GM21528 (cell line): ENCODE results near the gene UBE2B.
"Not testable (repeated sequence)": the region's sequence is repeated elsewhere in the genome, so short reads cannot be mapped to it uniquely, and the experiment has no call there.

Source experiments
- ATAC-seq: cut with Tn5 transposase; IDR thresholded peaks from one replicate; pipeline ENCODE4 v1.9.1; 2021; ENCODE audit warnings: mild to moderate bottlenecking, moderate library complexity; ENCODE audit not compliant: unreplicated experiment, low FRiP score

UBE2B gene

GRCh38 chr5:134397196-134397595 is 25.8 kb downstream of the UBE2B start:
- ATAC-seq = no peak

- no peak for ATAC-seq
Measured at GRCh38 chr5:134398609-134399155, 27.3 kb downstream of the UBE2B start.

DNA sequence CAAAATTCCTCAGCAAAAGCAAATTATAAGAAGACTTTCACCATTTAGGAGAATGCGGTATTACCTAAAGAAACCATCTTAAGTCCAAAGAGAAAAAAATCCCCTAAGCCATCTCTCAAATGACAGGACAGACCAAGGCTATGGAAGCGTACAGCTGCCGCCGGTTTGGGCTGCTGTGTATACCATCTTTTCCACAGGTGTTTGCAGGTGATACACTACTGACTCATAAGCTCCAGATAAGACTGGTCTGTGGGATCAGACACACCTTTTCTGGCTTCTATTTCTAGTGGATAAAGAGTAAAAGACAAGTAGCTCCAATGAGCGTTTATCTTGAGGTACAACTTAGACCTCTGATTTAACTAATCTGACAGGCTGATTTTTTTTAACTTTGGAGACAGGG is 32.6 kb downstream of the UBE2B start:
- no peak for ATAC-seq

DNA sequence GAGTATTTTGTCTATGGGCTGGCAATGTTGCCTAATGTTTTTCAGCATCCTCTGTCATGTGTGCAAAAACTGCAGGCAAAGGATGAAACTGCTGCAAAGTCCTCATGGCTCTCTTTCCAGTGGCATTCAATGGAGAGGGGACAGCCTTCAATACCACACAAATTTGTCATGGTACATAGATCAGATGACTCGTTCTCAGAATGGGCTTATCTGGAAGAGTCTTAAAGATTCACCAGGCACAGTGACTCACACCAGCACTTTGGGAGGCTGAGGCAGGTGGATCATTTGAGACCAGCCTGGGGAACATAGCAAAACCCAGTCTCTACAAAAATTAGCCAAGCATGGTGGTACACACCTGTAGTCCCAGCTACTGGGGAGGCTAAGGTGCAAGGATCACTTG is 35.0 kb downstream of the UBE2B start:
- ATAC-seq = no peak

GRCh38 chr5:134409321-134409720 is 38.0 kb downstream of the UBE2B start:
- no peak for ATAC-seq

DNA sequence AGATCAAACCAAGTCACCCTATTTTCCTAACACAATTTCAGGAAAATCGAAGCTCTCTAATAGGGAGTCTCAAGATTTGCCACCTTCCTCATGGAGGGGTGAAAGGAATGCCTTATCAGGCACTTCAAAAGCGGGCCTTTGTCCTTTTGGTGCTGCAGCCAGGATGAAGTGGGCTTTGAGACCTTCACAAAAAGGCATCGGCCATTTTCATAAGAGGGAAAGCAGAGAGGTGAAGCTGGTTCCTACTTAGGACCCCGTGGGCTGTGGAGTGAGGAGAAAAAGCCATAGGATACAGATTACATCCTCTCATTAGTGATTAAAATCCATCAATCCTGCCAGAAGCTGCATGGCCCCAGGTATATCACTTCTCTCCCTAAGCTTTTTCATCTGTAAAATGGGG is 39.5 kb downstream of the UBE2B start:
- no peak for ATAC-seq

- no peak for ATAC-seq
Measured at GRCh38 chr5:134411228-134411545, 39.8 kb downstream of the UBE2B start.

DNA sequence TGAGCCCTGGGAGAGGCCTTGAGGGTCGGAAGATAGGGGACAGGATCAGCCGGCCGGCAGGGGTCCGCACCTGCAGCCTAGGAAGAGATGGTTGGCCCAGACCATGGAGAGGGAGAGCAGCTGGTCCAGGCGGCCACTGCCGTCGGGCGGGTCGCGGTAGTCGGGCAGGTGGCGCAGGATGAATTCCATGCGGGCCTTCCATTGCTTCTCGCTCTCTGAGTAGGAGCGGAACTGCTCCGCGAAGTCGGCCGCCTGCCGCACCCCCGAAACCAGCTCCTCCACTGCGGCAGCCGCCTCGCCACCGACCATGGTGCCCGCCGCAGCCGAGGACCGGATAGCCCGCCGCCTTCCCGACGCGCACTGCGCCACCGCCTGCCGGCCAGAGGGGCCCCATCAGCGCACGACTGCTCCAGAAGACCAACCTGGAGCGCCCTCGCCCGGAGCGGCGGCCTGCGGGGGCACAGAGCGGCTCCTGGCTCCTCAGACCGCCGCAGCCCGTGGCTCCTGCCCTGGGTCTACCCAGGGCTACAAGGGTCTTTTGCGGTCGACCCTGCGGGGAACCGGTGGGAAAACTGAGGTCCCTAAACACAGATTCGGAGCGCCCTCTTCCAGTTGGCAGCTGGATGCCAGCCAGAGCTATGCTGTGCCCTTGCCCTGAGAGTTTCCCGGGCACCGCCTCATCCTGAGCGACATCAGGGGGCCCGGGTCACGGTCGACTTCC is 40.3 kb downstream of the UBE2B start, which contains the start of gene CDKN2AIPNL:
TSS of gene CDKN2AIPNL (minus strand) at position 336 of the 721 bp plus-strand sequence. CDS start at position 309, 27 bp downstream.
- peak; percentile 96 for ATAC-seq

- no peak for ATAC-seq
Measured at GRCh38 chr5:134413046-134413445, 41.7 kb downstream of the UBE2B start.

GRCh38 chr5:134417707-134418106 is 46.3 kb downstream of the UBE2B start:
- ATAC-seq = no peak

DNA sequence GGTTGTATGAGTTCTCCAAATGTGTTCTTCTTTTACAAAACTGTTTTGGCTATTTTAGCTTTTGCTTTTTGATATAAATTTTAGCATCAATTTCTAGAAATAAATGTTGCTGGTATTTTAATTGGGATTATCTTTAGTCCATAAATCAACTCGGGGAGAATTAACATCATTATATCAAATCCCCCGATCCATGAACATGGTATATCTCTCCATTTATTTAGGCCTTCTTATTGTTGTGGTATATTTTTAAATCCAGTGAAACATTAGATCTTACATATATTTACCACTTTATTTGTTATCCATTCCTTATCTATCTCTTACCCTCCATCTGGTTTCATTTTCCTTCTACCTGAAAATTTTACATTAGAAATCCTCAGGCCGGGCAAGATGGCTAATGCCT is 47.6 kb downstream of the UBE2B start:
- ATAC-seq = no peak

DNA sequence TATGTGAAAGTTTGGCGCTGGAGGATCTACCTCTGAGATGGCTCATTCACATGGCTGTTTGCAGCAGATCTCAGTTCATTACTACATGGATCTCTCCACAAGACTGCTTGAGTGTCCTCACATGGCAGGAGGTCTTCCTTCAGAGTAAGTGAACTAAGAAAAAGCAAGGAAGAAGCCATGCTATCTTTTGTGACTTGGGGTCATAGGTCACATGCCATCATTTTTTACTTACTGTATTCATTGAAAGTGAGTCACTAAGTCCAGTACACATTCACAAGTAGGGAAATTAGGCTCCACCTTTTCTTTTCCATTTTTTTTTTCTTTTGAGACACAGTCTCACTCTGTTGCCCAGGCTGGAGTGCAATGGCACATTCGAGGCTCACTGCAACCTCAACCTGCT is 49.0 kb downstream of the UBE2B start:
- ATAC-seq = no peak

GRCh38 chr5:134421038-134421437 is 49.7 kb downstream of the UBE2B start:
- ATAC-seq = not testable (repeated sequence)

DNA sequence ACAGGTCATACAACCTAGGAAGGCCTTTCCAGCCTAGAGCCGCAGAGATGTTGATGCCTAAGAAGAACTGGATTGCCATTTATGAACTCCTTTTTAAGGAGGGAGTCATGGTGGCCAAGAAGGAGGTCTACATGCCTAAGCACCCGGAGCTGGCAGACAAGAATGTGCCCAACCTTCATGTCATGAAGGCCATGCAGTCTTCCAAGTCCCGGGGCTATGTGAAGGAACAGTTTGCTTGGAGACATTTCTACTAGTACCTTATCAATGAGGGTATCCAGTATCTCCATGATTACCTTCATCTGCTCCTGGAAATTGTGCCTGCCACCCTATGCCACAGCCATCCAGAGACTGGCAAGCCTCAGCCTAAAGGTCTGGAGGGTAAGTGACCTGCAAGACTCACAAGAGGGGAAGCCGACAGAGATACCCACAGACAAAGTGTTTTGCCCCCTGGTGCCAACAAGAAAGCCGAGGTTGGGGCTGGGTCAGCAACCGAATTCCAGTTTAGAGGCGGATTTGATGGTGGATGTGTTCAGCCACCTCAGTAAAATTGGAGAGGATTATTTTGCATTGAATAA is 51.5 kb downstream of the UBE2B start:
- no peak for ATAC-seq

GRCh38 chr5:134423376-134423775 is 52.0 kb downstream of the UBE2B start:
- ATAC-seq = no peak

- ATAC-seq = no peak
Measured at GRCh38 chr5:134426361-134426760, 55.0 kb downstream of the UBE2B start.

DNA sequence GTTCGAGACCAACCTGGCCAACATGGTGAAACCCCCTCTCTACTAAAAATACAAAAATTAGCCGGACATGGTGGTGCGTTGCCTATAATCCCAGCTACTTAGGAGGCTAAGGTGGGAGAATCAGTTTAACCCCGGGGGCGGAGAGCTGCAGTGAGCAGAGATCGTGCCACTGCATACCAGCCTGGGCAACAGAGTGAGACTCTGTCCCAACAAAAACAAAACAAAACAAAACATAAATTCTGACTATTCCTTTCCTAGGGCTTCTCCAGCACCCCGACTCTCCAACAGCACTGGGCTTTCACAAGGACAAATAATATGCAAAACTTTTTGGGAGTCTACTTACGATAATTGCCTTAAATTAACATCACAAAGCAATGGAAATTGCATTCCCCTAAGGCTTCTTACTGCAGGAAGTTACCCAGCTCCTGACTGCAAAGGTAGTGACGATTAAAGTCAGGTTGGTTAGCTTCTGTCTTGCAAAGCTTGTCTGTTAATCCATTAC is 56.2 kb downstream of the UBE2B start:
- ATAC-seq = no peak

DNA sequence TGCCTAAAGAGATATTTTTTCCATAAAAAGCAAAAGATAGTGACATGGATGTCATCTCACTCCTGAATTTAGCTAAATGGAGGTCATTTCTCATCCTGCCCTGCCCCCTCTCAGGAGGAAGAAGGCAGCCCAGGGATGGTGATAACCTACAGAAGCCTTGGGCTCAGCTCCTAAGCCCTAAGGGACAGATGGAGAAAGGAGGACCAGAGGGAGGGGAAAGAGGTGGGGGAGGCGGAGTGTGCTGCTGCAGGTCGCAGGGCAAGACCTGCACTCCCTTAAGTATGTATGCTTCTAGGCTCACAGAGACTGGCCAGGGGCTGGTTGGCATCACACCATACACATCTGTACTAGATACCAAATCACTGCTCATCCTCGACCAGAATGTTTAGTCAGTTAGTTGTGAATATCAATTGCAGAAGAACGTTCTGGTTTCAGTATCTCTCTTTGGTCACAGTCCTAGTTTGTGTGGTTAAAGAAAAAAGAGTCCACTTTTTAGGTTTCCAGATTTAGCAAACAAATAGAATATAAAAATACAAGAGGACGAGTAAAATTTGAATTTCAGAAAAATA is 58.7 kb downstream of the UBE2B start:
- no peak for ATAC-seq

- no peak for ATAC-seq
Measured at GRCh38 chr5:134432174-134432573, 60.8 kb downstream of the UBE2B start.

DNA sequence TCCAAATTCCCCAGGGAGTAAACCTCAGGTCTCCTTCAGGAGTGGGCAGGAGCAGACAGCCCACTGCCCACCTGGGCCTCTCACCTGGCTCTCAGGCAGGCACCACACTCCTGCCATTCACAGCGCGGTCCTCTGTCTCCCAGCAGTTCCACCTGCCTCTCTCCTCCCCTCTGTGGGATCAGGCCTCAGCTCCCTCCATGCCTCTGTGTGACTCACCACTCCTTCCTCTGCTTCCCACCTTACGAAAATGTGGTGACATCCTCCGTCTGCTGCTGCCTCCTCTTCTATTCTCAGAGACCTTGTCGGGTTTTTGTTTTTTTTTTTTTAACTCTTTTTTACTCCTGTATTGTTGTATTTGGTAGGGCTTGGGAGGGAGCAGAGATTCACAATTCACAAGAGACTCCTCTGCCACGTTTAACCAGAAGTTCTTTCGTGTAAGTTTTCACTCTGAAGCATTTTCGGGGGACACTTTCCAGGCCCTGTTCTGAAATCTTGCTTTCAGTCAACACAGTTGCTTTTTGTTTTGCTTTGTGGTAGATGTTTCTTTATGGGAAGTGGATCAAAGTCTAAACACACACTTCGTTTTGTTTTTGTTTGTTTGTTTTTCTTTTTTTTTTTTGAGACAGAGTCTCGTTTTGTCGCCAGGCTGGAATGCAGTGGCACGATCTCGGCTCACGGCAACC is 61.4 kb downstream of the UBE2B start:
- no peak for ATAC-seq

GRCh38 chr5:134435560-134435959 is 64.2 kb downstream of the UBE2B start:
- ATAC-seq = no peak
